Measurements from ENCODE around the gene MBOAT2.

DNA sequence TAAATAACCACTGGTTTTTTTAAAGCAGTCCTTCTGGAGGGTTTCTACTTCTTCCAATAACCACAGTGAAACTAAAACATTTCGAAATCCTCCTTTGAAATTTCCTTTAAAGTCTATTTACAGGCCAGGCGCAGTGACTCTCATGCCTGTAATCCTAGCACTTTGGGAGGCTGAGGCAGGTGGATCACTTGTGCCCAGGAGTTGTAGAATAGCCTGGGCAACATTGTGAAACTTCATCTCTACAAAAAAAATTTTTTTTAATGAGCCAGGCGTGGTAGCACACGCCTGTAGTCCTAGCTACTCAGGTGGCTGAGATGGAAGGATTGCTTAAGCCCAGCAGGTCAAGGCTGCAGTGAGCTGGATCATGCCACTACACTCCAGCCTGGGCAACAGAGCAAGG lies 181.3 kb downstream of the MBOAT2 start:
- TF ChIP-seq, protein P1, sequence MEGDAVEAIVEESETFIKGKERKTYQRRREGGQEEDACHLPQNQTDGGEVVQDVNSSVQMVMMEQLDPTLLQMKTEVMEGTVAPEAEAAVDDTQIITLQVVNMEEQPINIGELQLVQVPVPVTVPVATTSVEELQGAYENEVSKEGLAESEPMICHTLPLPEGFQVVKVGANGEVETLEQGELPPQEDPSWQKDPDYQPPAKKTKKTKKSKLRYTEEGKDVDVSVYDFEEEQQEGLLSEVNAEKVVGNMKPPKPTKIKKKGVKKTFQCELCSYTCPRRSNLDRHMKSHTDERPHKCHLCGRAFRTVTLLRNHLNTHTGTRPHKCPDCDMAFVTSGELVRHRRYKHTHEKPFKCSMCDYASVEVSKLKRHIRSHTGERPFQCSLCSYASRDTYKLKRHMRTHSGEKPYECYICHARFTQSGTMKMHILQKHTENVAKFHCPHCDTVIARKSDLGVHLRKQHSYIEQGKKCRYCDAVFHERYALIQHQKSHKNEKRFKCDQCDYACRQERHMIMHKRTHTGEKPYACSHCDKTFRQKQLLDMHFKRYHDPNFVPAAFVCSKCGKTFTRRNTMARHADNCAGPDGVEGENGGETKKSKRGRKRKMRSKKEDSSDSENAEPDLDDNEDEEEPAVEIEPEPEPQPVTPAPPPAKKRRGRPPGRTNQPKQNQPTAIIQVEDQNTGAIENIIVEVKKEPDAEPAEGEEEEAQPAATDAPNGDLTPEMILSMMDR (IDR thresholded peaks at IDR 0.05) = no peak
- peak in 2 of 3 donors; percentile 23 to 29 for TF ChIP-seq POLR2A (IDR thresholded peaks at IDR 0.05)

Measured in body of pancreas (tissue), 4 donors.